OCI-LY3 (cell line): ENCODE data around the gene GNB1.
"Not testable (repeated sequence)": the region's sequence is repeated elsewhere in the genome, so short reads cannot be mapped to it uniquely, and the experiment has no call there.

ENCODE experiments used
- H2AFZ ChIP-seq: fragments of 200-600, 300-600 bp; shearing (Covaris generic); 2 replicates; pipeline ENCODE4 v1.6.0; 2014; ENCODE audit warnings: antibody characterized with exemption, low read depth, low read length
- H3K27ac ChIP-seq: fragments of 200-600, 300-600 bp; sonication (generic); 2 replicates; pipeline ENCODE4 v1.5.1; 2014; ENCODE audit warnings: mild to moderate bottlenecking, low read length, moderate library complexity, mixed read lengths
- H3K27me3 ChIP-seq: fragments of 200-600, 300-600 bp; sonication (generic); 2 replicates; pipeline ENCODE4 v1.6.1; 2014; ENCODE audit warnings: low read depth, low read length, mixed read lengths
- H3K36me3 ChIP-seq: fragments of 200-600, 300-600 bp; sonication (generic); replicated peaks from 2 replicates; pipeline ENCODE3; 2014; ENCODE audit warnings: low read depth, low read length, mixed read lengths
- H3K4me1 ChIP-seq: fragments of 300-600, 200-600 bp; sonication (generic); 2 replicates; pipeline ENCODE4 v1.6.1; 2014; ENCODE audit warnings: low read length, mixed read lengths
- H3K4me2 ChIP-seq: fragments of 200-600, 300-600 bp; sonication (generic); 2 replicates; pipeline ENCODE4 v1.6.1; 2014; ENCODE audit warnings: low read length, mixed read lengths
- H3K4me3 ChIP-seq: fragments of 300-600, 200-600 bp; sonication (generic); 2 replicates; pipeline ENCODE4 v1.5.1; 2014; ENCODE audit warnings: antibody characterized with exemption, mild to moderate bottlenecking, low read length, moderate library complexity
- H3K79me2 ChIP-seq: fragments of 300-600, 200-600 bp; shearing (Covaris generic); 2 replicates; pipeline ENCODE4 v1.6.1; 2014; ENCODE audit warnings: mild to moderate bottlenecking, low read length, mixed read lengths
- H3K9ac ChIP-seq: fragments of 300-600, 200-600 bp; shearing (Covaris generic); 2 replicates; pipeline ENCODE4 v1.6.0; 2014; ENCODE audit warnings: mild to moderate bottlenecking, low read length, moderate library complexity
- H3K9me3 ChIP-seq: fragments of 200-600, 300-600 bp; shearing (Covaris generic); 2 replicates; pipeline ENCODE4 v1.6.1; 2014; ENCODE audit warnings: low read length, mixed read lengths; ENCODE audit not compliant: insufficient read depth
- H4K20me1 ChIP-seq: fragments of 200-600, 300-600 bp; sonication (generic); 2 replicates; pipeline ENCODE4 v1.6.1; 2016; ENCODE audit warnings: low read length, mixed read lengths; ENCODE audit not compliant: insufficient read depth
- CTCF ChIP-seq: fragments of 200-600, 300-600 bp; sonication (generic); IDR thresholded peaks from 2 replicates; pipeline ENCODE4 v1.5.1; 2014; ENCODE audit warnings: antibody characterized with exemption, low read length, low read depth
- EZH2phosphoT487 ChIP-seq: fragments of 200-600 bp; shearing (Covaris generic); IDR thresholded peaks from 2 replicates; pipeline ENCODE4 v1.6.1; 2018; ENCODE audit warnings: antibody characterized with exemption, mixed run types, low read depth

Gene GNB1

GRCh38 chr1:1891349-1892078, 627 bp upstream of the GNB1 start:
- peaks cover 49% of the 10 kb centered on the region for H3K79me2 ChIP-seq
- peak overlapping the region; percentile 48; the same call in 1 of the 2 replicates for H2AFZ ChIP-seq
- H4K20me1 ChIP-seq: peaks cover 34% of the 10 kb centered on the region
- H3K27ac ChIP-seq: peak overlapping the region; percentile 41; the same call in 1 of the 2 replicates
- peak overlapping the region; percentile 93 for H3K4me3 ChIP-seq
- H3K4me1 ChIP-seq: peaks cover 37% of the 10 kb centered on the region
- H3K4me2 ChIP-seq: peak overlapping the region; percentile 99
- peak overlapping the region; percentile 92 for H3K9ac ChIP-seq
- TF ChIP-seq EZH2phosphoT487 (no peak), CTCF (no peak)
- peaks cover 13% of the 10 kb centered on the region for H3K36me3 ChIP-seq
- no peaks in the 10 kb centered on the region for H3K9me3 ChIP-seq
- peaks cover 21% of the 10 kb centered on the region for H3K27me3 ChIP-seq

GRCh38 chr1:1889847-1890505, 911 bp downstream of the GNB1 start:
- peaks cover 48% of the 10 kb centered on the region for H4K20me1 ChIP-seq
- H3K27ac ChIP-seq: peak overlapping the region; percentile 65
- H3K4me3 ChIP-seq: peak overlapping the region; percentile 93
- peak overlapping the region; percentile 92 for H3K9ac ChIP-seq
- peak overlapping the region; percentile 85 for H3K4me2 ChIP-seq
- no peak overlapping the region for H2AFZ ChIP-seq
- H3K79me2 ChIP-seq: peaks cover 64% of the 10 kb centered on the region
- H3K4me1 ChIP-seq: peaks cover 28% of the 10 kb centered on the region
- TF ChIP-seq EZH2phosphoT487 (no peak), CTCF (no peak)
- peaks cover 5% of the 10 kb centered on the region for H3K27me3 ChIP-seq
- no peaks in the 10 kb centered on the region for H3K9me3 ChIP-seq
- H3K36me3 ChIP-seq: peaks cover 15% of the 10 kb centered on the region

- Histone ChIP-seq H3K4me1 (peaks cover 22% of the 10 kb centered on the region), H3K27ac (peak overlapping the region; percentile 65), H4K20me1 (peaks cover 55% of the 10 kb centered on the region)
Observed at GRCh38 chr1:1889090-1889750, 1.7 kb downstream of the GNB1 start.

GRCh38 chr1:1883890-1884289, 7.0 kb downstream of the GNB1 start:
- not testable (repeated sequence) for H3K4me2 ChIP-seq, H3K9me3 ChIP-seq, H3K27ac ChIP-seq, H3K27me3 ChIP-seq, H3K4me1 ChIP-seq, H3K9ac ChIP-seq, H3K4me3 ChIP-seq, H2AFZ ChIP-seq
- H3K79me2 ChIP-seq: peaks cover 100% of the 10 kb centered on the region
- H3K36me3 ChIP-seq: peaks cover 21% of the 10 kb centered on the region
- H4K20me1 ChIP-seq: peaks cover 95% of the 10 kb centered on the region

More at GRCh38 chr1:1889090-1889750, 1.7 kb downstream of the GNB1 start:
- no peak overlapping the region for H2AFZ ChIP-seq
- H3K4me2 ChIP-seq: peak overlapping the region; percentile 85
- peaks cover 72% of the 10 kb centered on the region for H3K79me2 ChIP-seq
- peaks cover 15% of the 10 kb centered on the region for H3K36me3 ChIP-seq
- no peaks in the 10 kb centered on the region for H3K27me3 ChIP-seq
- peak overlapping the region; percentile 93 for H3K4me3 ChIP-seq
- peak overlapping the region; percentile 92 for H3K9ac ChIP-seq
- H3K9me3 ChIP-seq: no peaks in the 10 kb centered on the region
- TF ChIP-seq EZH2phosphoT487: no peak
- no peak for TF ChIP-seq CTCF
